Retina (tissue), 1 donor: ENCODE results near the gene CGB2.
"Not testable (repeated sequence)": the region's sequence is repeated elsewhere in the genome, so short reads cannot be mapped to it uniquely, and the experiment has no call there.

Experiments
- DNase-seq: peaks from one replicate; pipeline ENCODE4 v3.0.0-alpha.2; 2016

The CGB2 gene

DNA sequence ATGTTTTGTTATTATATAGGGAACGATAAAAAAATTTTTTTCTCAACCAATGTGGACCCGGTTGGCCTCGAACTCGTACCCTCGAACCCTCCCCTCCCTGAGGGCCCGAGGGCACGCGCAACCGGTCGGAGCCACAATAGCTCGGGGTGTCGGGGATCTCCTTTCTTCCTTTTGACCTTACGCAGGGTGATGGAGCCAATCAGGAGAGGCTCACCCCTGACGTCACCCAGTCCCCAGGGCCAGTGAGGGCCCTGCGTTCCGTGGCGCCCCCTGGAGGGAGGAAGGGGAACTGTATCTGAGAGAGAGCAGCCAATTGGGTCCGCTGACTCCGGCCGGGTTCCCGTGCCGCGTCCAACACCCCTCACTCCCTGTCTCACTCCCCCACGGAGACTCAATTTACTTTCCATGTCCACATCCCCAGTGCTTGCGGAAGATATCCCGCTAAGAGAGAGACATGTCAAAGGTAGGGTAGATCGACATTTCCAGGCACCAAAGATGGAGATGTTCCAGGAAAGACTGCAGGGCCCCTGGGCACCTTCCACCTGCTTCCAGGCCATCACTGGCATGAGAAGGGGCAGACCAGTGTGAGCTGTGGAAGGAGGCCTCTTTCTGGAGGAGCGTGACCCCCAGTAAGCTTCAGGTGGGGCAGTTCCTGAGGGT, at the start of gene CGB2:
Gene CGB2, plus strand, starts transcription at position 249 of the 660 bp plus-strand sequence. Its CDS starts 206 bp downstream, at position 455.
- not testable (repeated sequence) for DNase-seq

GRCh38 chr19:48982280-48982679, 49.4 kb upstream of the CGB2 start:
- DNase-seq, result no peak

DNA sequence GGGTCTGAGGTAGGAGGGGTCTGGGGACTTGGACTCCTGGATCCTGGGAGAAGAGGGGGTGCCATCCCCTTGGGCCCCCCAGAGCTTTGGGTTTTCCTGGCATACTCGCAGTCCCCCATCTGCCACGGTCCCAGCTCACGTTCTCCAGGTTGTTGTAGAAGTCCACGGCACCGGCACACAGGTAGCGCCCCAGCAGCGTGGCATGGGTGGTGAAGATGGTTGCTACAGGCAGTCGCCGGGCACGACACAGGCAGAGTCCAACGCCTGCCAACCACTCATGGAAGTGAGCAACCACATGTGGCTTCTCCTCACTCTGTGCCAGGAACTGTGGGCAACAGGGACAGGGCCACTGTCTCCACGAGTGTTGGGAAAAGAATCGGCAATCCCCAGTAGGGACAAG, 46.0 kb upstream of the CGB2 start:
- no peak for DNase-seq

GRCh38 chr19:48986211-48986610, 45.5 kb upstream of the CGB2 start:
- no peak for DNase-seq

GRCh38 chr19:48987323-48987722, 44.4 kb upstream of the CGB2 start:
- DNase-seq, result no peak

- no peak for DNase-seq
Measured at GRCh38 chr19:48988286-48988685, 43.4 kb upstream of the CGB2 start.

- no peak for DNase-seq
Measured at GRCh38 chr19:48988860-48989259, 42.8 kb upstream of the CGB2 start.

DNA sequence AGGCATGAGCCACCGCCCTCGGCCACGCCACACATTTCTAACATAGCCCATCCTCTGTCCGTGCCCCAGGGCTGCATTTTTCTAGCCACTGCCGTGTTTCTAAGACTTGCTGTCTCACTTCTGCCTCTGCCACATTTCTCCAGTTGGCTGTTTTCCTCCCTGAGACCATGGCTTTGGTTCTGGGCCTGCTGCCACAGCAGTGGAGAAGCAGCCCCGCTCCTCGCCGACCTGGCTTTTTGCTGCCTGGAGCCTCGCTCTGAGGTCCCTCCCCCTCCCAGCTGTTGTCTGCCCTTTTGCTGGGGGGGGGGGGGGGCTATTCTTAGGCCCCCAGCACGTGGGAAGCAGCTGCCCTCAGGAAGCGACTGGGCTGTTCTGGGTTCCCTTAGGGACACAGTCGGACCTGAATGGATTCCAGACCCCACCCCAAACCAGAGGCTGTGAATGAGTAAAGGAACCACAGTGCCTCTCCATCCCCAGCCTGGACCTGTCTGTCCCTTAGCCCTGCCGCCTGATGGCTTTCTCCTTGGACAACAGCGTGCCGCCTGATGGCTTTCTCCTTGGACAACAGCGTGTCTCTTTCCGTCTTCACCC, 41.9 kb upstream of the CGB2 start:
- DNase-seq, result no peak

DNA sequence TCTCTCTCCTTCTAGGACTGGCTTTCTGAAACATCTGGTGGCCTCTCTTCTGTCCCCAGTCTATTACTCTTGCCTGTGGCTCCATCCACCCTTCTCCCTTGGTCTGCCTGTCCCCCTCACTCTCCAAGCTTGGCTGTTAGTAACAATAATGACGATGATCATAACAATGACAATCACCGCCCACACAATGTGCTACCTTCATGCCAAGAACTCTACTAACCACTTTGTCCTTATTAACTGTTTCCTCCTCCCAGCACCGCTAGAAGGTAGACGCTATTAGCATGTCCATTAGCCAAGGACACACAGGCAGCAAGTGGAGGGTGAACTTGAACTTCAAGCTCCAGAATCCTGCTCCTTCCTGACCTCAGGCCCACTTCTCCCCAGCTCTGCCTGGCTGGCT, 41.3 kb upstream of the CGB2 start:
- DNase-seq, result no peak

GRCh38 chr19:48991011-48991609, 40.6 kb upstream of the CGB2 start:
- DNase-seq, result no peak

DNA sequence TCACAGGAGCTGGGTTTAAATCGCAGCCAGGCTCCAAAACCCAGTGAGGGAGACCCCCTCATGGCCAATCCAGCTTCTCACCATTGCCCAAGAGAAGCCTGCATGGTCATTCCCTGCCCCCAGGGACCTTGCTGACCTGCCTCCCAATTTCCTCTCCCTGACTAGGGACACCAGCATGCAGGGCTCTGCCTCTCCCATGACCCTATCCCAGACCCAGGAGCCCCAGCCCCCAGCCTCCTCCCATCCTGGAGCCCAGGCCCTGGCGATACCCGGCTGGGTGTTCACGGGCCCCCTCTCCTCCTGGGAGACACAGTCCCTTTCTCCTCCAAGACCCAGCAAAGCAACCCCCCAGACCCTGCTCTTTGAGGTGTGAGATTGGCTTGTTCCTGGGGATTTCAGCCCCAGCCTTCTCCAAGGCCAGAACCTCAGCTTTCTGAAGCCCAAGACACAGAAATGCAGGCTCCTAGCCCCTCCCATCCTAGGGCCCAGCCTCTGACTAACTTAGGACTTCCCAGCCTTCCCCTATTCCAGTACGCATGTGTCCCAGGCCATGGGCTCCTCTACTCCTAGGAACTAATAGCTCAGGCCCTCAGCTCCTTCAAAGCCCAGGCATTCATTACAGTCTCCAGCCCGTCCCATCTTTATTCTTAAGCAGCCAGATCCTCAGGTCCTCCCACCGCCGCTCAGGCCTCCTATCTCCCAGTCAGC, 39.7 kb upstream of the CGB2 start:
- no peak for DNase-seq

- DNase-seq, result no peak
Measured at GRCh38 chr19:48992581-48993174, 39.0 kb upstream of the CGB2 start.

DNA sequence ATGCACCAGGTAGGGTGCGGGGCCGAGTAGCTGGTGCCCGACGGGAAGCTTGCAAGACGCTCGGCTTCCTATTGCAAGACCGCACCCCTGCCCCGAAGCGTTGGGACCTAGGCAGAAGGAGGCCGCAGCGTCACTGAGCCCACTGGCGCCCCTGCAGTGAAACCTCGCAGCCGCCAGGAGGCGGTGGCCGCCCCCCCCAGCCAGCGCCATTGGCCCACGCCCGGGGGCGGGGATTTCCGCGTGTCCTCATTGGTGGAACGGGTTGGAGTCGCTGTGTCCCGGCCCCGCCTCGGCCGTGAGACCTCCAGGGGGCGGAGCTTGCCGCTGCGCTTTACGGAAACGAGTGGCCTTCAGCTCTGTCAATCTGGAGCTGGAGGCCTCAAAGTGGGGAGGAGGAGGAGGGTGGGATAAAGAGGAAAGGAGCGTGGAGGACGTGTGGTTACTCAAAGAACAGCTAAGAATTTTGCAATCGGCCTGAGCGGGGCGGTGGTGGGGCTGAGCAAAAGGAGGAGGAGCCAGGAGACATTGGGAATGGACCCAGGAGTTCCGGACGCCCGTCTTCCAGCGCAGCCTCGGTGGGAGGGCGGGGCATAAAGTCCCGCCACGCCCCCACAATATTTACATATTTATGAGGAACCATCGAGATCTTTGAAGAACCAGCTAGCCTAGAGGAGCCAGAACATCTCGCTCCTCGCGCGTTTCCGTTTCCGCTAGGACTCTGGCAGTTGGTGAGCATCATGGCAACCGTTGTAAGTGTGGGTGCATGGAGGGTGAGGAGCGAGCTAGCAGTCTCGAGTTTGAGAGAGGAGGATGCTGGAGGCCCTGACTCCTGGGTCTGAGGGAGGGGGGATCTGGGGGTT, 38.3 kb upstream of the CGB2 start, which contains the start of the genes GYS1 and RUVBL2:
Gene GYS1, minus strand, starts transcription at position 135 of the 860 bp plus-strand sequence. CDS start 197 bp downstream, outside the sequence.
Gene RUVBL2, plus strand, starts transcription at position 713 of the 860 bp plus-strand sequence. Its CDS starts 25 bp downstream, at position 738.
- peak; percentile 100 for DNase-seq

DNA sequence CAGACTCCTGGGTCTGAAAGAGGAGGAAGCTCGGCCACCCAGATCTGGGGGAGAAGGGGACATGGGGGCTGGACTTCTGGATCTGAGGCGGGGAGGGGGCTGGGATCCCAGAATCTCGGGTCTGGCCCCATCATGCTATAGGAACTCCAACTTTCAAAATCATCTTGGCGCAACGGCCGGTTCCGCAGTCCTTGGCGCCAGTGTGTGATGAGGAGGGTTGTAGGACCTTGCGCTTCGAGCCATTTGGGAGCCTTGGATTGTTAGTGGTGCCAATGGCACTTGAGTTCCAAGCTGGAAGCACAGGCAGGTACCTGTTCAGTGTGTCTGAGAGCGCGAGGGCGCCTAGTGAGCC, 37.7 kb upstream of the CGB2 start:
- DNase-seq, result no peak

DNA sequence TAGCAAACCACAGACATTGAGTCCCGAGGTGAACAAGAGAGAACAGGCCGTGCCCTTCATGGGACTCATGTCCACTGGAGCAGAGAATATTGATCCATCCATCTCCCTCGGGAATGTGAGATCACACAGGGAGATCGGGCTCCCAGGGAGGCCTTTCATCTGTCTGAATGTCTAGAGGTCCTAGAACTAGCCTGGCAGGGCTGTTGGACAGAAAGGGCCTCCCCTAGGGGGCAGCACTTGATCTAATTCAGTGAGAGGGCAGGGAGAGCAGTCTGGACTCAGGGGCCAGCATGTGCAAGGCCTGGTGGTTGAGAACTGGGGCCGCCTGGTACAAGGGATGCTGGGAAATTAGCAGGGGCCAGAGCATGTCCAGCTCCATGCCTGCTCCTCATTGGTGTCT, 33.7 kb upstream of the CGB2 start:
- no peak for DNase-seq

DNA sequence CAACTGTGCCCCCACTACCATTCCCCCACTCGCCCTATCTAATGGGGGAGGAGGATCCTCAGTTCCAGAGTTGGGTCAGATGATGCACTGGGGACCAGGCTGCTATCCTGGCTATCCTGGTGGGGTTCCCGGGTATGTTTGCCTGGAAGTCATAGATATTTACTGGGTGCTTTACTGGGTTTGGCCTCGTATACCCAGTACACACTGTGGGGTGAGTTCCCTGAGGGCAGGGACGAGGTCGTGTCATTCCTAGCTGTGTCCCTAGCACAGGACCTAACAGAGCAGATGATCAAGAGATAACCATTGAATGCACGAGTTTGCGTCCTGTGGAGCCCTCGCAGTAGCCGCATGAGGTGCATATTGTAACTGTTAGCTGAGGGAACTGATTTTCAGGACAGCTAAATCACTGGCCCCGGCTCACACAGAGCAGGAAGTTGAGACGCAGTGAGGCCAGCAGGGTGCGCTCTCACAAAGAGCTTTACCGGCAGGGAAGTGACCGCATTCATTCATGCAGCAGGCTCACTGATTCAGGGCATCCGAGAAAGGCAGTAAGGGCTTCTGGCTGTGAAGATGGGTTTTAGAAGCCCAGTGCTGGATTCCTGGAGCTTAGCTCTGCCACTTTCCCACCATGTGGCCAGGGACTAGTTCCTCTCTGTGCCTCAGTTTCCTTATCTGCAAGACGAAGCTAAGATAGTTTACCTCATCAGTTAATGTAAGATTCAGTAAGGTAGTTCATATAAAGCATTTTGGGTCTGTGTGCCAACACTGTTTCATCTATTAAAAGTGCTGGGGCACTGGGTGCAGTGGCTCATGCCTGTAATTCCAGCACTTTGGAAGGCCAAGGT, 32.0 kb upstream of the CGB2 start:
- DNase-seq, result peak; percentile 50

DNA sequence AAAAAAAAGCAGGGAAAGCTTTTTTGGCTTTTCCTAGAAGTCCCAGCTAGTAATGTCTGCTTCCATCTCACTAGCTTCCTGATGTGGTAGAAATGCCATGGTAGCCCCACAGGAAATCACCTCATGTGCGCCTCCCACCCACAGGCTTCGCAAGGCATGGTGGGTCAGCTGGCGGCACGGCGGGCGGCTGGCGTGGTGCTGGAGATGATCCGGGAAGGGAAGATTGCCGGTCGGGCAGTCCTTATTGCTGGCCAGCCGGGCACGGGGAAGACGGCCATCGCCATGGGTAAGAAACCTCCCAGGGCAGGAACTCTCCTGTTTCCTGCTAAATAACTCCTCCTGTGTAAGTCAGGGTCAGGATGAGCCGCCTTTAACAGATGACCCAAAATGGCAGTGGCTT, 27.6 kb upstream of the CGB2 start:
- DNase-seq, result no peak

DNA sequence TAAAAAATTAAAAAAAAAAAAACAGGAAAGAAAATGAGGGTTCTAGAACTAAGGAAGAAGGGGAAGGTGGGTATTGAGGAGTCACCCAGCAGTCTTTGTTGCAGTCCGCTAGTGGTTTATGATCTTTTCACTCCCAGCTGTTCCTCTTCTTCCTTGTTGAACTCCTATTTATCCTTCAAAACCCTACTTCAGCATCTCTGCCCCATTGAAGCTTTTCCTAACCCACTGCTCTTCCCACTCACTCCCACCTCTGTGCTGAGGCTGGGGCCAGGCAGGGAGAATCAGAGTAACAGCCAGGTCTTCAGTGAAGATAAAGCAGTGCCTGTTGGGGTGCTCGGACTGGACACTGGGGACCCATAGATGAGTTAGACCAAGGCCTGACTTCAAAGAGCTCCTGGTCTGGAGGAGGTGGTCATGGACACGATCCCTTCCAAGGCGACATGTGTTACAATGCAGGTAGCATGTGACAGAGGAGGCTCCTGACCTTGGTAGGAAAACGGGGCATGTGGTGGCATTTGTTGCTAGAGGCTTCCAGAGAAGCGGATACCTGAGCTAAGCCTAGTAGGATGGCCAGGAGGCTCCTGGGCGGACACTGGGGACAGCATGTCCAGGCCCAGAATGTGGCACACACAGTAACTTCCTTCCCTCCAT, 26.6 kb upstream of the CGB2 start:
- DNase-seq, result no peak

DNA sequence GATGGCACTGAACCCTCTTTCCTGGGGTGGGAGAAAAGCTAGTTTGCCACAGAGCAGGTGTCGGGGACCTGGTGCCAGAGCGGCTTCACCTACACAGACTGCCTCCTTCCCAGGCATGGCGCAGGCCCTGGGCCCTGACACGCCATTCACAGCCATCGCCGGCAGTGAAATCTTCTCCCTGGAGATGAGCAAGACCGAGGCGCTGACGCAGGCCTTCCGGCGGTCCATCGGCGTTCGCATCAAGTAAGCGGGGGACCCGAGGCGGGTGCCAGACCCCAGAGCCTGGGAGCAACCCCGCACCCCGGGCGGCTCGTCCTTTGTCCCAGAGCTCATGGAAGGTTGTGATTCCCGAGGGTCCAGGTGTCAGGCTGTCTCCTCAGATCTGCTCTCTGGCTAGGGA, 24.8 kb upstream of the CGB2 start:
- DNase-seq, result no peak

- DNase-seq, result no peak
Measured at GRCh38 chr19:49009828-49010227, 21.9 kb upstream of the CGB2 start.

DNA sequence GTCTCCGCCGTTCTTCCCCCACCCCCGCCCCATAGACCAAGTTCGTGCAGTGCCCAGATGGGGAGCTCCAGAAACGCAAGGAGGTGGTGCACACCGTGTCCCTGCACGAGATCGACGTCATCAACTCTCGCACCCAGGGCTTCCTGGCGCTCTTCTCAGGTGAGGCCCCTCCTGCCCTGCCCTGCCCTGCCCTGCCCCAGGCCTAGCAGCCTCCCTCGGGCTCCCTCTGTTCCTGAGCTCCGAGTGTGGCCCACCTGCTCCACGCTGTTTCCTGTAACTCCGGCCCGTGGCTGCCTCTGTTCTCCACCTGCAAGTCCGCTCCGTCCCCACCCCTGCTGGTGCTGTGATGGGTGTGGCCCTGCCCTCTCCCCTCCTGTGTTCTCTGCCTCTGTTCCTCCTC, 21.2 kb upstream of the CGB2 start:
- DNase-seq, result no peak
